SU-DHL-6 (cell line): Measurements from ENCODE around the gene PRSS57.

ENCODE experiments used
- H2AFZ ChIP-seq: fragments of 200-600 bp; sonication (generic); 2 replicates; pipeline ENCODE4 v1.6.1; 2014; ENCODE audit warnings: low read depth, mild to moderate bottlenecking, moderate library complexity, mixed read lengths, antibody characterized with exemption, low read length; ENCODE audit not compliant: severe bottlenecking
- H3F3A ChIP-seq: fragments of 200-600 bp; shearing (Covaris generic); 2 replicates; pipeline ENCODE4 v1.6.0; 2016; ENCODE audit warnings: antibody characterized with exemption, mild to moderate bottlenecking; ENCODE audit not compliant: insufficient read depth
- H3K27ac ChIP-seq: fragments of 200-600 bp; sonication (generic); 2 replicates; pipeline ENCODE4 v1.5.1; 2016; ENCODE audit warnings: low read depth, mild to moderate bottlenecking, low read length, moderate library complexity, mixed read lengths
- H3K27me3 ChIP-seq: fragments of 200-600 bp; sonication (generic), shearing (Covaris generic); 2 replicates; pipeline ENCODE4 v1.6.0; 2014; ENCODE audit warnings: mild to moderate bottlenecking, low read length
- H3K36me3 ChIP-seq: fragments of 200-600 bp; sonication (generic); 2 replicates; pipeline ENCODE4 v1.6.1; 2014; ENCODE audit warnings: mild to moderate bottlenecking, low read length, mixed read lengths
- H3K4me2 ChIP-seq: fragments of 300-600, 200-600 bp; shearing (Covaris generic), sonication (generic); 2 replicates; pipeline ENCODE4 v1.6.0; 2014; ENCODE audit warnings: low read length, low read depth, mild to moderate bottlenecking; ENCODE audit not compliant: poor library complexity, severe bottlenecking
- H3K4me3 ChIP-seq: fragments of 200-600 bp; sonication (generic); 2 replicates; pipeline ENCODE4 v1.5.1; 2014; ENCODE audit warnings: antibody characterized with exemption, low read length, mild to moderate bottlenecking, mixed read lengths; ENCODE audit not compliant: insufficient read depth, poor library complexity, severe bottlenecking
- H3K79me2 ChIP-seq: fragments of 200-600 bp; sonication (generic); 2 replicates; pipeline ENCODE4 v1.6.1; 2014; ENCODE audit warnings: mild to moderate bottlenecking, low read length, moderate library complexity; ENCODE audit not compliant: insufficient read depth
- H3K9ac ChIP-seq: fragments of 200-600 bp; sonication (generic); 2 replicates; pipeline ENCODE4 v1.7.0; 2014; ENCODE audit warnings: mild to moderate bottlenecking, low read length
- H3K9me2 ChIP-seq: fragments of 200-600 bp; sonication (generic); replicated peaks from 2 replicates; pipeline ENCODE4 v1.6.1; 2014; ENCODE audit warnings: low read length; ENCODE audit not compliant: insufficient read depth
- H3K9me3 ChIP-seq: fragments of 200-600 bp; sonication (generic); 2 replicates; pipeline ENCODE4 v1.6.1; 2014; ENCODE audit warnings: low read length, mixed read lengths; ENCODE audit not compliant: insufficient read depth
- H4K20me1 ChIP-seq: fragments of 200-600 bp; sonication (generic); 2 replicates; pipeline ENCODE4 v1.6.1; 2014; ENCODE audit warnings: low read depth, mild to moderate bottlenecking, antibody characterized with exemption, low read length, moderate library complexity, mixed read lengths
- EZH2phosphoT487 ChIP-seq: fragments of 200-600 bp; sonication (generic), shearing (Covaris generic); conservative IDR thresholded peaks from 2 replicates; pipeline ENCODE4 v1.6.1; 2018; ENCODE audit warnings: mild to moderate bottlenecking, antibody characterized with exemption, low read length, moderate library complexity, mixed read lengths
- TF ChIP-seq, protein P1 (sequence below): fragments of 200-600 bp; sonication (generic); IDR thresholded peaks from one replicate; pipeline ENCODE4 v1.5.1; 2017; ENCODE audit warnings: antibody characterized with exemption, mild to moderate bottlenecking, low read length, moderate library complexity; ENCODE audit not compliant: insufficient read depth, poor library complexity, severe bottlenecking

The PRSS57 gene

DNA sequence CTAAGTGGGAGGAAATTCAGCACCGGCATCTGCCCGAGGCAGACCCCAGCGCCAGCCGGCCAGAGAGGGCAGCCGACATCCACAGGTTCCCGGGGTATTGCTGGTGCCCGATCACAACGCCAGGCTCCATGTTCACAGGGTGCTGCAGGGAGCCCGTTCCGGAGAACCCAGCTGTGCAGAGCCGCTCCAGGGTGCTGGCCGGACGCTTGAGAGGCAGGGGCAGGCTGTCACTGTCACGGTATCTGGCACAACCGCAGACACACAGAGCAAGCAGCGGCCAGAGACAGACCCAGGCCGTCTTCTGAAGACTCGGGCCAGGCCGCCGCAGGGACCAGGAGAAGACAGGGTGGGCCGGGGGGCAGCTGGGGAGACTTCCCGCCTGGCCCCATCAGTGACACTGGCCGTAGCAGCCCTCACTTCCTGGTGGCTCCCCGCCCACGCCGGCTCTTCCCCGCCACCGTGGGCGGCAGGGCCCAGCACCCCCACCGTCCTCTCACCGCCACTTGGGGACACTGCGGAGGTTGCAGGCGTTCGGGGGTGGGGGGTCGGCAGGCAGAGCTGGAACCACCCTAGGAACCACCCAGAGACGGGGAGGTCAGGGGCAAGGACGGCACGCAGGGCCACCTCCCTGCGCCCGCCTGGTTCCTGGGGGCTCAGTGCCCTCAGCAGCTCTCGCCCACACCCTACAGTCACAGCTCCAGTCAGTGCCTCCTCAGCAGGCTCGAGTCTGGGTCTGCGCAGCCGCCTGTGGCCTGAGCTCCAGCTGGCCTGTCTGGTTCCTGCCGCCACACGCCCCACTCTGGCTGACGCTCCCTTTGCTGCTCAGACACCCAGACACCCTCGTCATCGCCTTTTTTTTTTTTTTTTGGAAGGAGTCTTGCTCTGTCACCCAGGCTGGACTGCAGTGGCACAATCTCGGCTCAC is 36.1 kb downstream of the PRSS57 start:
- Histone ChIP-seq H3K27ac (peak overlapping the region; percentile 89), H3K36me3 (no peaks in the 10 kb centered on the region)

DNA sequence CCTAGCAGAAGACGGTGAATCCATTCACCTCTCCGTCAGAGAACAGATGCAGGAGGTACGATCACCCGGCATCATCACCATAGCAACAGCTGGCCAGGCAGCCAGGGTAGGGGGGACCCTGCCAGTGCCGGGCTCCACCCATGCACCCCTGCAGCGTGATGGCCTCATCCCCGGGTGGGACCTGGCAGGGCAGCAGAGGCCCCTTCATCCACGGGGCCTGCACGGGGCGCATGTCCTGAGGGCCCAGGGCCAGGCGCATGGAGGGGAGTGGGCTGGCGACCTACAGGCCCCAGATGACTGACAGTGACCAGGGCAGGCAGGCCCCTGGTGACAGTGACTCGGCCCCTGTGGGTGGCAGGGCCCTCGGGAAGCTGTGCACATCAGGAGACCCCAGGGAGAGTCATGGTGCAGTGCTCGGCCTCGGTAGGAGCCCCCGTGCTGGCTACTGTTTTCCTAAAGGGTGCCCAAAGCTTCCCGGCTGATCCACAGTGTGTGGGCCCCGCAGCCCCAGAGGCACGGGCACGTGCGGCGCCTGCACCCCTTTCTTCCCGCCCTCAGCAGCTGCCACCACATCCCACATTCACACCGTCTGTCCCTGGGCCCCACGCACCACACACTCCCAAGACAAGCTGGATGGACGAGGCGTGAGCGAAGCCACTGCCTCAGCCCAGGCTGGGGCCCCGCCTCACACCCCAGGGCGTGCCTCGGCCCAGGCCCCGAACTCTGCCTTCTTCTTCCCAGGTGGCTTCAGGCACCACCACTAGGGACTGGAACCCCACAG is 37.0 kb downstream of the PRSS57 start:
- Histone ChIP-seq H3K9ac (no peak overlapping the region), H4K20me1 (peaks cover 19% of the 10 kb centered on the region), H3K36me3 (no peaks in the 10 kb centered on the region), H3K79me2 (peaks cover 94% of the 10 kb centered on the region), H3K4me2 (no peak overlapping the region), H3K27ac (no peak overlapping the region), H3F3A (peaks cover 21% of the 10 kb centered on the region), H3K9me2 (no peaks in the 10 kb centered on the region), H3K4me3 (no peak overlapping the region), H3K27me3 (no peaks in the 10 kb centered on the region), H3K9me3 (no peaks in the 10 kb centered on the region), H2AFZ (no peak overlapping the region)
- TF ChIP-seq EZH2phosphoT487 = no peak
- TF ChIP-seq, protein P1, sequence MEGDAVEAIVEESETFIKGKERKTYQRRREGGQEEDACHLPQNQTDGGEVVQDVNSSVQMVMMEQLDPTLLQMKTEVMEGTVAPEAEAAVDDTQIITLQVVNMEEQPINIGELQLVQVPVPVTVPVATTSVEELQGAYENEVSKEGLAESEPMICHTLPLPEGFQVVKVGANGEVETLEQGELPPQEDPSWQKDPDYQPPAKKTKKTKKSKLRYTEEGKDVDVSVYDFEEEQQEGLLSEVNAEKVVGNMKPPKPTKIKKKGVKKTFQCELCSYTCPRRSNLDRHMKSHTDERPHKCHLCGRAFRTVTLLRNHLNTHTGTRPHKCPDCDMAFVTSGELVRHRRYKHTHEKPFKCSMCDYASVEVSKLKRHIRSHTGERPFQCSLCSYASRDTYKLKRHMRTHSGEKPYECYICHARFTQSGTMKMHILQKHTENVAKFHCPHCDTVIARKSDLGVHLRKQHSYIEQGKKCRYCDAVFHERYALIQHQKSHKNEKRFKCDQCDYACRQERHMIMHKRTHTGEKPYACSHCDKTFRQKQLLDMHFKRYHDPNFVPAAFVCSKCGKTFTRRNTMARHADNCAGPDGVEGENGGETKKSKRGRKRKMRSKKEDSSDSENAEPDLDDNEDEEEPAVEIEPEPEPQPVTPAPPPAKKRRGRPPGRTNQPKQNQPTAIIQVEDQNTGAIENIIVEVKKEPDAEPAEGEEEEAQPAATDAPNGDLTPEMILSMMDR = no peak

More for the DNA sequence above, 36.1 kb downstream of the PRSS57 start:
- H2AFZ ChIP-seq = no peak overlapping the region
- H3K9me2 ChIP-seq = no peaks in the 10 kb centered on the region
- TF ChIP-seq, protein P1 = no peak
- TF ChIP-seq EZH2phosphoT487 = no peak
- H3K27me3 ChIP-seq = no peaks in the 10 kb centered on the region
- H3K9me3 ChIP-seq = no peaks in the 10 kb centered on the region
- peaks cover 15% of the 10 kb centered on the region for H4K20me1 ChIP-seq
- peak overlapping the region; percentile 79 for H3K4me2 ChIP-seq
- peaks cover 21% of the 10 kb centered on the region for H3F3A ChIP-seq
- peak overlapping the region; percentile 47; the same call in 1 of the 2 replicates for H3K9ac ChIP-seq
- H3K79me2 ChIP-seq = peaks cover 85% of the 10 kb centered on the region
- no peak overlapping the region for H3K4me3 ChIP-seq

DNA sequence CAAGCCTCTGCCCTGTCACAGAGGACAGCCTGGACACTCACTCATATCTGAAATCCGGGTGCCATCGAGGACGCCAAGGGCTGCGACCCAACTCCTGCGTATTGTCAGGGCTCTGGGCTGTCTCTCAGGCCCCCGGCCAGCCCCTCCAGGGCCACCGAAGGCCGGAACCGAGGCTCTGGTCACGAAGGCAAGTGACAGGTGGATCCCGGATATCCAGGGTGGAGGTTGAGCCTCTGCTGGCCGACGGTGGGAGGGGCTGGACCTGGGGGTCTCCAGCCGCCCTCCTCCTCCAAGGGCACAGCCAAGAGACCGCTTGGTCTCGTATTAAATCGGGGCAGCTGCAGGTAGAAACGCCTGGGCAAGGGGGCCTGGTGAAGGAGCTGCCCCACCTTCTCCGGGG is 37.6 kb downstream of the PRSS57 start:
- H3K27me3 ChIP-seq = no peaks in the 10 kb centered on the region
- no peak overlapping the region for H2AFZ ChIP-seq
- no peaks in the 10 kb centered on the region for H3K36me3 ChIP-seq
- no peaks in the 10 kb centered on the region for H3K9me3 ChIP-seq
- H3K27ac ChIP-seq = no peak overlapping the region
- H3K9me2 ChIP-seq = no peaks in the 10 kb centered on the region
- peaks cover 22% of the 10 kb centered on the region for H4K20me1 ChIP-seq
- H3K4me3 ChIP-seq = no peak overlapping the region
- no peak overlapping the region for H3K9ac ChIP-seq
- peaks cover 98% of the 10 kb centered on the region for H3K79me2 ChIP-seq
- no peak for TF ChIP-seq EZH2phosphoT487
- TF ChIP-seq, protein P1 = no peak
- H3F3A ChIP-seq = peaks cover 21% of the 10 kb centered on the region
- H3K4me2 ChIP-seq = no peak overlapping the region
